HEK293T (cell line): ENCODE data around the gene CPLANE2.
"Not testable (repeated sequence)": the region's sequence is repeated elsewhere in the genome, so short reads cannot be mapped to it uniquely, and the experiment has no call there.

Experiments
- BHLHE40 ChIP-seq: fragments of 450-650 bp; IDR thresholded peaks from 2 replicates; pipeline ENCODE4 v1.6.1; 2016; ENCODE audit warnings: mild to moderate bottlenecking, moderate library complexity, borderline replicate concordance
- FOXA1 ChIP-seq: fragments of 450-650 bp; IDR thresholded peaks from 2 replicates; pipeline ENCODE4 v1.6.1; 2016; ENCODE audit warnings: mild to moderate bottlenecking
- FOXK2 ChIP-seq: fragments of 450-650 bp; IDR thresholded peaks from 2 replicates; pipeline ENCODE4 v1.6.1; 2016; ENCODE audit warnings: mild to moderate bottlenecking
- FOXM1 ChIP-seq: fragments of 450-650 bp; IDR thresholded peaks from 2 replicates; pipeline ENCODE4 v1.6.1; 2017; ENCODE audit warnings: mild to moderate bottlenecking, borderline replicate concordance
- HDGF ChIP-seq: fragments of 450-650 bp; IDR thresholded peaks from 2 replicates; pipeline ENCODE4 v1.6.1; 2017; ENCODE audit warnings: antibody characterized with exemption, borderline replicate concordance
- LEF1 ChIP-seq: fragments of 450-650 bp; IDR thresholded peaks from 2 replicates; pipeline ENCODE4 v1.6.1; 2017; ENCODE audit warnings: mild to moderate bottlenecking, borderline replicate concordance
- NFRKB ChIP-seq: fragments of 450-650 bp; IDR thresholded peaks from 2 replicates; pipeline ENCODE4 v1.6.1; 2016; ENCODE audit warnings: mild to moderate bottlenecking, moderate library complexity
- PKNOX1 ChIP-seq: fragments of 450-650 bp; IDR thresholded peaks from 2 replicates; pipeline ENCODE4 v1.6.1; 2016
- SP1 ChIP-seq: fragments of 450-650 bp; IDR thresholded peaks from 2 replicates; pipeline ENCODE4 v1.6.1; 2017
- SUZ12 ChIP-seq: fragments of 450-650 bp; IDR thresholded peaks from 2 replicates; pipeline ENCODE4 v1.6.1; 2016; ENCODE audit warnings: mild to moderate bottlenecking
- TARDBP ChIP-seq: fragments of 450-650 bp; IDR thresholded peaks from 2 replicates; pipeline ENCODE4 v1.6.1; 2016
- ZNF384 ChIP-seq: fragments of 450-650 bp; IDR thresholded peaks from 2 replicates; pipeline ENCODE4 v1.6.1; 2016

GRCh38 chr1:16222716-16223115, 14.3 kb downstream of the CPLANE2 start:
- TF ChIP-seq TARDBP, FOXM1, FOXA1, SP1, LEF1, BHLHE40, SUZ12, PKNOX1, HDGF, NFRKB, ZNF384, FOXK2: not testable (repeated sequence)
